ENCODE data around the gene SSBP4. TPM values are rescaled to one million over a fixed set of nuclear protein-coding genes. Genes with fewer than 3 reads are reported as not detected.

The SSBP4 gene
- total RNA-seq, 4 donors from 2014 or later, result 40.5 to 75.6 (median 56.1) TPM

DNA sequence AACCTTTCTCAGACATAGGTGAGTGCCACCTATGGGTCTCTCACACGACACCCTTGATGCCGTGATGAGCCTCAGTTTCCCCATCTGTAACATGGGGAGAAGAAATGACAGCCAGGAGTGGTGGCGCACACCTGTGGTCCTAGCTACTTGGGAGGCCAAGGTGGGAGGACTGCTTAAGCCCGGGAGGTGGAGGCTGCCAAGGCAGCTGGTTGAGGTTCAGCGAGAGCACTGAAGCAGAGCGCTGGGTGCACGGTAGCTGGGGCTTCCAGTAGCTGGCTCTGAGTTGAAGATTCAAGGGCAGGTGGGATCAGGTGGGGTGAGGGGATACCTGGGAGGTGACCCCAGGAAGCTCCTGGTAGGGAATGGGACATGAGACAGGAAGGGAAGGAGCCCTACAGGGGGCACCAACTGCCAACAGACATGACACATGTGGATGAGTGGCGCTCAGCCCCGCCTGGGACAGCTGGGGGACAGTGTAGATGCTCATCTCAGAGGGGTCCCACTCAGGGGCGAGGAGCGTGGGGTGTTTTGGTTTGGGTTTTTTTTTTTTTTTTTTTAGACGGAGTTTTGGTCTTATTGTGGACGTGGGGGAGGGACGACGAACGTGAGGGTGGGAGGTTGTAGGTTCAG is 6.5 kb upstream of the SSBP4 start:
- H3K27me3 ChIP-seq, result no peaks in the 10 kb centered on the region
- TF ChIP-seq, protein P1, sequence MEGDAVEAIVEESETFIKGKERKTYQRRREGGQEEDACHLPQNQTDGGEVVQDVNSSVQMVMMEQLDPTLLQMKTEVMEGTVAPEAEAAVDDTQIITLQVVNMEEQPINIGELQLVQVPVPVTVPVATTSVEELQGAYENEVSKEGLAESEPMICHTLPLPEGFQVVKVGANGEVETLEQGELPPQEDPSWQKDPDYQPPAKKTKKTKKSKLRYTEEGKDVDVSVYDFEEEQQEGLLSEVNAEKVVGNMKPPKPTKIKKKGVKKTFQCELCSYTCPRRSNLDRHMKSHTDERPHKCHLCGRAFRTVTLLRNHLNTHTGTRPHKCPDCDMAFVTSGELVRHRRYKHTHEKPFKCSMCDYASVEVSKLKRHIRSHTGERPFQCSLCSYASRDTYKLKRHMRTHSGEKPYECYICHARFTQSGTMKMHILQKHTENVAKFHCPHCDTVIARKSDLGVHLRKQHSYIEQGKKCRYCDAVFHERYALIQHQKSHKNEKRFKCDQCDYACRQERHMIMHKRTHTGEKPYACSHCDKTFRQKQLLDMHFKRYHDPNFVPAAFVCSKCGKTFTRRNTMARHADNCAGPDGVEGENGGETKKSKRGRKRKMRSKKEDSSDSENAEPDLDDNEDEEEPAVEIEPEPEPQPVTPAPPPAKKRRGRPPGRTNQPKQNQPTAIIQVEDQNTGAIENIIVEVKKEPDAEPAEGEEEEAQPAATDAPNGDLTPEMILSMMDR (IDR thresholded peaks at IDR 0.05), result no peak
- no peak for TF ChIP-seq POLR2A (IDR thresholded peaks at IDR 0.05)
- H3K36me3 ChIP-seq, result no peaks in the 10 kb centered on the region
- no peak overlapping the region for H3K27ac ChIP-seq
- intact Hi-C loops (cut with DNase I), result loop anchor here (5.0 to 10.0 kb wide), 3 partner anchors 60 to 208 kb away; partner anchors contain the start of gene RAB3A
- DNase-seq, result no peak
- H3K9me3 ChIP-seq, result no peaks in the 10 kb centered on the region
- 72 to 82% methylated on average over 15 to 16 of the region's 16 CpGs for WGBS, 2 donors
- peaks cover 20 to 38% of the 10 kb centered on the region in 2 donors for H3K4me1 ChIP-seq
- no peak overlapping the region for H3K4me3 ChIP-seq (replicated peaks in 1 of 3)

DNA sequence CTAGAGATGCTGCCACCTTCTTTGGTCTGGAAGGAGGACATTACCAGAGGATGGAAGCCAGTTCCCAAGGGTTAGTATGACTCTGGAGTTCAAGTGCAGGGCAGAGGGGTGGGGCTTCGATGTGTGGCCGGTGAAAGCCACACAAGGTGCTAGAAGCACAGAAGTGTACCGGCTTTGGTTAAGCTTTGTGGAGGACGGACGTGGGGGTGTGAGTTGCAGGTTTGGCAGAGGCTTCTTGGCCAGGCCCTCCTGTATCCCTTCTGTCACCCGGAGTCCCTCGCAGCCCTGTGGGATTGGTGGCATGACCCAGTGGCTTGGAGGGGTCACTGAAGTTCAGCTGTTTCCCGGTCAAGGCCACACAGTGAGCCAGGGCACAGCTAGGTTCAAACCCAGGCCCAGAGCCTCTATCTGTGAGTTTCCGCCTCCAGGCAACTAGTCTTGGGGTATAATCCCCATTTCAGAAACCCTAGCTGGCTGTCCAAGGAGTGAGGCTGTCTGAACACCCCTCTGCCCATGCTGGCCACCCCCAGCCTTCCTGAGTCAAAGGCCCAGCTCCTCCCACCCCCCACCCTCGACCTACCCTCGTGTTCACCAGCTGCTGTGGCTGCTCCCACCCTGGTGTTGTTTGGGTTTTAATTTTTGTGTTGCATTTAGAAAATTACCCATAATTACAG is 4.6 kb upstream of the SSBP4 start:
- no peak overlapping the region for H3K4me3 ChIP-seq (replicated peaks in 1 of 3)
- DNase-seq, result no peak
- H3K27me3 ChIP-seq, result no peaks in the 10 kb centered on the region
- peaks cover 31 to 44% of the 10 kb centered on the region in 2 donors for H3K4me1 ChIP-seq
- intact Hi-C loops (cut with DNase I), result loop anchor here (5.0 to 10.0 kb wide), 3 partner anchors 62 to 210 kb away; partner anchors contain the start of gene RAB3A
- no peaks in the 10 kb centered on the region for H3K9me3 ChIP-seq
- WGBS, 2 donors, result 21% methylated on average over 6 of the region's 11 CpGs
- no peaks in the 10 kb centered on the region for H3K36me3 ChIP-seq
- TF ChIP-seq, protein P1 (IDR thresholded peaks at IDR 0.05), result no peak
- TF ChIP-seq POLR2A (IDR thresholded peaks at IDR 0.05), result no peak
- H3K27ac ChIP-seq, result peak overlapping the region; percentile 62 to 90 (median 90)

DNA sequence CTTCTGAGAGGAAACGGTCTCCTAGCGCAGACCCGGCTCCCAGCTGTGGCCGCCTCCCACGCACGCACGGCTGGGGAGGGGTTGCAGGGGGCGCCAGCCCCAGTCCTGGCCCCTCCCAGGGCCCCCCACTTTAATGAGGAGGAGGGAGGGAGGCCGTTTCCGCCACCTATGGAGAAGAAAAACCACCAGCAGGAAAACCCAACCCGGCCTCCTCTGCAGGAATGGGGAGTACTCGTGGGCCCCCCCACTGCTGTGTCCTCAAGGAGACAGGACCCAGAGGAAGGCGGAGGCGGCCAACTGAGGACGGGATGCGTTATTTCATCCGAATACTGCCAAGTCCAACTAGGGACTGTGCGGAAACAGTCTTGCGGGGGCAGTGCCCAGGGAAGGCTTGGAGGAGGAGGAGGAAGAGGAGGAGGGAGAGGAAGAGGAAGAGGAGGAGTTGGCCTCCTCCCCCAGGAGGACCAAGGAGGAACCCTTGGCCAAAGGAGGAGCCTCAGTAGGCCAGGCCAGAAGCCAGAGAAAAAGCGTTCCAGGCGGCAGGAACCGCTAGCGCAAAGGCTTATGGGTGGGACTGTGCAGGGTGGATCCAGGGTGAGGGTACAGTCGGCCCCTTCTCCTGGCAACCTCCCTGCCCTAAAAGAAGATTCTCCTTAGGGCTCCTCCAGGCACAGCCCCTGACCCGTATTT is 3.9 kb upstream of the SSBP4 start:
- WGBS, 2 donors, result 42 to 50% methylated on average over 24 to 25 of the region's 25 CpGs
- Histone ChIP-seq H3K4me1 (peaks cover 36 to 45% of the 10 kb centered on the region in 2 donors), H3K9me3 (no peaks in the 10 kb centered on the region), H3K27ac (peak overlapping the region; percentile 62 to 90 (median 90)), H3K4me3 (replicated peaks in 1 of 3) (no peak overlapping the region), H3K27me3 (no peaks in the 10 kb centered on the region), H3K36me3 (no peaks in the 10 kb centered on the region)
- DNase-seq, result no peak
- intact Hi-C loops (cut with DNase I), result loop anchor here (10.0 kb wide), 2 partner anchors 161 to 211 kb away; partner anchors contain the start of gene RAB3A
- TF ChIP-seq, protein P1 (IDR thresholded peaks at IDR 0.05), result no peak
- TF ChIP-seq POLR2A (IDR thresholded peaks at IDR 0.05), result peak in 1 of 2 donors; percentile 29

DNA sequence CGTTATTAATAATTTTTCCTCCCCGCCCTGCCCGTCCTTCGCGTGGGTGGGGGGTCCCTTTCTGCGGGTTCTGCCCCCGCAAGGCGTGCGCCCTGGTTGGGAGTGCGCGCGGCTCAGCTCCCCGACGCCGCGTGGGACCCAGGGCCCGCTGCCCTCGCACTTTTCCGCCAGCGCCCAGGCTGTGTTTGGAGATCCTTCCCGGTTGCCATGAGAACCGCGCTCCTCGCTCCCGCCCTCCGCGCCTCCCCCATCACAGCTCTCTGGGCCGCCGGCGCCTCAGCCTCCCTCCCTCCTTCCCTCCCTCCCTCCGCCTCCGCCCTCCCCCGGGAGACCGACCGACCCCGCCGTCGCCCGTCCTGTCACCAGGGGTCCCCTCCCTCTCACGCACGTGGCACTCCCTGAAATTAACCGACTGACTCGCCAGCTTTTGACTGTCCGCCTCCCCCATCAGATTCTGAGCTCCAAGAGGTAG is 2.4 kb upstream of the SSBP4 start:
- Histone ChIP-seq H3K9me3 (no peaks in the 10 kb centered on the region), H3K36me3 (no peaks in the 10 kb centered on the region), H3K27ac (peak overlapping the region; percentile 87 to 90 (median 90)), H3K4me3 (replicated peaks in 1 of 3) (peak overlapping the region in 1 of 3 donors; percentile 38), H3K4me1 (peaks cover 44 to 59% of the 10 kb centered on the region in 2 donors), H3K27me3 (no peaks in the 10 kb centered on the region)
- TF ChIP-seq, protein P1 (IDR thresholded peaks at IDR 0.05), result no peak
- TF ChIP-seq POLR2A (IDR thresholded peaks at IDR 0.05), result no peak
- peak; percentile 71 to 81 for DNase-seq
- WGBS, 2 donors, result 1% methylated on average over 33 to 41 of the region's 44 CpGs
- intact Hi-C loops (cut with DNase I), result loop anchor here (10.0 kb wide), 2 partner anchors 162 to 212 kb away; partner anchors contain the start of gene RAB3A
